HepG2 (cell line): Measurements from ENCODE around the gene NTRK2. TPM values are rescaled to one million over a fixed set of nuclear protein-coding genes. Genes with fewer than 3 reads are reported as not detected.

Experiments used
- ATAC-seq: fragments of 200-7000 bp; cut with Tn5 transposase; 3 replicates; pipeline ENCODE4 v1.9.1; 2020; ENCODE audit warnings: mild to moderate bottlenecking, moderate library complexity
- BruUV-seq: library from RNA; stranded (reverse); fragments of 400-500 nt; replicated peaks from 2 replicates; lab custom pipeline; 2021; lab: Mats Ljungman, UMichigan
- CTCF ChIA-PET: fragments of 300-600 bp; formaldehyde crosslinking; extraction: SDS; loops from one replicate; lab custom pipeline; 2021; ENCODE audit warnings: low total read pairs, inconsistent platforms, low intra/inter-chr PET ratio; lab: Yijun Ruan, JAX
- POLR2A ChIA-PET: fragments of 350-600 bp; sonication (Branson Sonifier 250); formaldehyde crosslinking; loops from one replicate; lab custom pipeline; 2020; ENCODE audit warnings: antibody characterized with exemption, inconsistent platforms; lab: Yijun Ruan, JAX
- DNase-seq: peaks from one replicate; pipeline ENCODE4 v3.0.0-alpha.2; 2015; ENCODE audit warnings: low spot score
- FAIRE-seq: peaks from 3 replicates; lab custom pipeline; 2011; peaks lifted over from hg19 to GRCh38; lab: Jason Lieb, UNC
- H2AFZ ChIP-seq: one replicate; pipeline ENCODE4 v1.6.1; 2011; ENCODE audit warnings: low read length, inconsistent platforms
- H3K27ac ChIP-seq: fragments of 300-600 bp; 3 replicates; pipeline ENCODE4 v1.8.0; 2011; ENCODE audit warnings: mixed run types, mild to moderate bottlenecking, mixed read lengths, low read length, inconsistent platforms; ENCODE audit not compliant: insufficient read depth; ENCODE audit errors: extremely low read length
- H3K27me3 ChIP-seq, 2 experiments: fragments of 200-600 bp in 1 of 2; 2 replicates in 1 of 2; 3 replicates in 1 of 2; pipeline versions ENCODE4 v1.6.0 to v1.8.0; 2011; ENCODE audit warnings: low read length in 2 of 2, mild to moderate bottlenecking in 2 of 2, moderate library complexity in 2 of 2, inconsistent platforms in 1 of 2; ENCODE audit not compliant: insufficient read depth in 2 of 2, control insufficient read depth in 1 of 2
- H3K36me3 ChIP-seq, 2 experiments: fragments of 200-600 bp in 1 of 2; replicated peaks in 1 of 2; 2 replicates in 1 of 2; 3 replicates in 1 of 2; pipeline versions ENCODE4 v1.5.1 to v1.8.0; 2011; ENCODE audit warnings: low read length in 2 of 2, inconsistent platforms in 1 of 2; ENCODE audit not compliant: insufficient read depth in 2 of 2, control insufficient read depth in 1 of 2
- H3K4me1 ChIP-seq: 2 replicates; pipeline ENCODE4 v1.5.1; 2012; ENCODE audit warnings: low read length, inconsistent platforms; ENCODE audit not compliant: insufficient read depth
- H3K4me2 ChIP-seq: 2 replicates; pipeline ENCODE4 v1.6.0; 2011; ENCODE audit warnings: low read depth, low read length, inconsistent platforms
- H3K4me3 ChIP-seq, 3 experiments: fragments of 200-600 bp in 1 of 3; sonication (generic), shearing (Covaris generic) in 1 of 3; replicated peaks in 1 of 3; 2 replicates each; pipeline ENCODE4 v1.5.1; 2011 to 2016; ENCODE audit warnings: low read length in 3 of 3, inconsistent platforms in 2 of 3, low read depth in 2 of 3, mild to moderate bottlenecking in 2 of 3, control low read depth in 1 of 3, mixed read lengths in 1 of 3; ENCODE audit not compliant: insufficient read depth in 1 of 3
- H3K79me2 ChIP-seq: one replicate; pipeline ENCODE4 v1.6.1; 2011; ENCODE audit warnings: low read length, inconsistent platforms; ENCODE audit not compliant: insufficient read depth
- H3K9ac ChIP-seq: 2 replicates; pipeline ENCODE4 v1.6.0; 2011; ENCODE audit warnings: mild to moderate bottlenecking, low read depth, low read length, inconsistent platforms; ENCODE audit not compliant: insufficient read depth
- H3K9me3 ChIP-seq: 2 replicates; pipeline ENCODE4 v1.5.1; 2012; ENCODE audit warnings: mild to moderate bottlenecking, low read length
- H4K20me1 ChIP-seq: 2 replicates; pipeline ENCODE4 v1.6.0; 2011; ENCODE audit warnings: inconsistent platforms, mild to moderate bottlenecking, low read length, moderate library complexity; ENCODE audit not compliant: insufficient read depth
- CHCHD3 ChIP-seq: sonication (generic); formaldehyde crosslinking; IDR thresholded peaks from 2 replicates; pipeline ENCODE4 v1.8.0; 2022; ENCODE audit warnings: mild to moderate bottlenecking, missing genetic modification reagents, moderate library complexity
- E2F2 ChIP-seq: sonication (generic); formaldehyde crosslinking; IDR thresholded peaks from 2 replicates; pipeline ENCODE4 v1.4.0; 2020; ENCODE audit warnings: missing genetic modification reagents, borderline replicate concordance
- IRX3 ChIP-seq: sonication (generic); formaldehyde crosslinking; IDR thresholded peaks from 2 replicates; pipeline ENCODE4 v1.8.1; 2023; ENCODE audit warnings: mild to moderate bottlenecking, low read depth, missing genetic modification reagents, borderline replicate concordance
- PTBP1 ChIP-seq: fragments of 200-400 bp; formaldehyde crosslinking; IDR thresholded peaks from 2 replicates; pipeline ENCODE4 v1.6.1; 2018; ENCODE audit warnings: low read length, low read depth; ENCODE audit not compliant: poor library complexity, severe bottlenecking
- ZFP62 ChIP-seq: sonication (generic); formaldehyde crosslinking; IDR thresholded peaks from 2 replicates; pipeline ENCODE4 v1.4.0; 2020; ENCODE audit warnings: missing genetic modification reagents
- ZMYM2 ChIP-seq: sonication (generic); formaldehyde crosslinking; IDR thresholded peaks from 2 replicates; pipeline ENCODE4 v1.8.0; 2022; ENCODE audit warnings: mild to moderate bottlenecking, missing genetic modification reagents
- ZNF280B ChIP-seq: sonication (generic); formaldehyde crosslinking; IDR thresholded peaks from 2 replicates; pipeline ENCODE4 v1.5.0; 2020; ENCODE audit warnings: missing genetic modification reagents, mild to moderate bottlenecking, borderline replicate concordance
- ZSCAN25 ChIP-seq: sonication (generic); formaldehyde crosslinking; IDR thresholded peaks from 2 replicates; pipeline ENCODE4 v1.8.0; 2022; ENCODE audit warnings: mild to moderate bottlenecking, missing genetic modification reagents
- WGBS: methylation state at CpG from one replicate; pipeline ENCODE4 v1.1.6; 2017; ENCODE audit warnings: low lambda C conversion rate; 5-methylcytosine and 5-hydroxymethylcytosine counted together
- in situ Hi-C: cut with HindIII; loops from 2 replicates; pipeline ENCODE4 v1.10.0; 2017; ENCODE audit warnings: low pct_unique_long_range_greater_than_20kb; ENCODE audit not compliant: extremely low pct_ligation_motif_present
- intact Hi-C: fragments of 100-400 bp; cut with micrococcal nuclease; formaldehyde crosslinking; loops from one replicate; pipeline ENCODE4 v1.10.0; 2022; ENCODE audit not compliant: unreplicated experiment
- polyA plus RNA-seq, 8 experiments: library from polyadenylated mRNA; depleted of rRNA in 3 of 8; stranded (reverse) in 7 of 8; unstranded in 1 of 8; fragments of >200 nt; fragmentation: Illumina TruSeq in 4 of 8; extraction: Trizol in 4 of 8; gene quantifications; 2 replicates each; pipeline versions ENCODE4 v1.2.1 to v1.2.3, GENCODE V29; 2011 to 2016; ENCODE audit warnings: low read depth in 4 of 8, missing spikeins in 1 of 8, mixed read lengths in 1 of 8; ENCODE audit not compliant: insufficient read depth in 1 of 8
- total RNA-seq, 5 experiments: library from RNA; depleted of rRNA; stranded (reverse); fragments of >200 nt; fragmentation: Illumina TruSeq; extraction: Trizol; gene quantifications; 2 replicates each; pipeline ENCODE4 v1.2.3, GENCODE V29; 2016; ENCODE audit warnings: low read depth in 1 of 5
- TF ChIP-seq, protein P1 (sequence below): sonication (generic); formaldehyde crosslinking; IDR thresholded peaks from 2 replicates; pipeline ENCODE4 v1.5.1; 2020; ENCODE audit warnings: missing genetic modification reagents, mild to moderate bottlenecking, borderline replicate concordance

Gene NTRK2
- total and polyA plus RNA-seq, 2 of the 13 experiments (the other 11 are each of a cell fraction or from before 2014, with no cell fraction given), result not detected

DNA sequence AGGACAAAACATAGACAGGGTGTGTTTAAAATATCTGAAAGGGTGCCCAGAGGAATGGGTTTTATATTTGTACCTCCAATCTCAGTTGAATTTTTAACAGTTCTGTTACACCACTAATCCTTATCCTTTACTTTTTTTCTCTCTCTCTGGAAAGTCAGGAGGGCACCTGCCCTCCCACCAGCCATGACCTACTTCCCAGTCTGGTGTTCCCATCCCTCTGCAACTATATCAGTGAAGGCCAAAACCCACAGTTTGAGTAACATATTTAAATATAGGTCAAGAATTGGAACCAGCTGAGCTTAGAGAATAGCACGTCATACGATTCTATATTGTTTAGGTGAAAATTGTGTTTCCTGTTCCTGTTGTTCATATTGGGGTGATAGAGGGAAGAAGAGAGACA, 229.8 kb downstream of the NTRK2 start (continued):
- TF ChIP-seq, protein P1, sequence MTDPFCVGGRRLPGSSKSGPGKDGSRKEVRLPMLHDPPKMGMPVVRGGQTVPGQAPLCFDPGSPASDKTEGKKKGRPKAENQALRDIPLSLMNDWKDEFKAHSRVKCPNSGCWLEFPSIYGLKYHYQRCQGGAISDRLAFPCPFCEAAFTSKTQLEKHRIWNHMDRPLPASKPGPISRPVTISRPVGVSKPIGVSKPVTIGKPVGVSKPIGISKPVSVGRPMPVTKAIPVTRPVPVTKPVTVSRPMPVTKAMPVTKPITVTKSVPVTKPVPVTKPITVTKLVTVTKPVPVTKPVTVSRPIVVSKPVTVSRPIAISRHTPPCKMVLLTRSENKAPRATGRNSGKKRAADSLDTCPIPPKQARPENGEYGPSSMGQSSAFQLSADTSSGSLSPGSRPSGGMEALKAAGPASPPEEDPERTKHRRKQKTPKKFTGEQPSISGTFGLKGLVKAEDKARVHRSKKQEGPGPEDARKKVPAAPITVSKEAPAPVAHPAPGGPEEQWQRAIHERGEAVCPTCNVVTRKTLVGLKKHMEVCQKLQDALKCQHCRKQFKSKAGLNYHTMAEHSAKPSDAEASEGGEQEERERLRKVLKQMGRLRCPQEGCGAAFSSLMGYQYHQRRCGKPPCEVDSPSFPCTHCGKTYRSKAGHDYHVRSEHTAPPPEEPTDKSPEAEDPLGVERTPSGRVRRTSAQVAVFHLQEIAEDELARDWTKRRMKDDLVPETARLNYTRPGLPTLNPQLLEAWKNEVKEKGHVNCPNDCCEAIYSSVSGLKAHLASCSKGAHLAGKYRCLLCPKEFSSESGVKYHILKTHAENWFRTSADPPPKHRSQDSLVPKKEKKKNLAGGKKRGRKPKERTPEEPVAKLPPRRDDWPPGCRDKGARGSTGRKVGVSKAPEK (CRISPR knock-in tag), result no peak
- no peak for TF ChIP-seq ZNF280B
- no peak for TF ChIP-seq ZSCAN25 (CRISPR knock-in tag)
- TF ChIP-seq PTBP1, result no peak

GRCh38 chr9:84900421-84900820, 230.9 kb downstream of the NTRK2 start:
- DNase-seq (no peak), ATAC-seq (no peak), FAIRE-seq (no peak)
- Histone ChIP-seq H3K9me3 (no peaks in the 10 kb centered on the region), H3K27me3 (no peaks in the 10 kb centered on the region; a peak in 1 of 5 replicates), H3K36me3 (no peaks in the 10 kb centered on the region), H4K20me1 (no peaks in the 10 kb centered on the region), H3K9ac (no peak overlapping the region), H3K4me2 (no peak overlapping the region), H3K27ac (no peak overlapping the region), H3K4me1 (no peaks in the 10 kb centered on the region), H2AFZ (no peak overlapping the region), H3K4me3 (no peak overlapping the region), H3K79me2 (no peaks in the 10 kb centered on the region)
- ChIA-PET CTCF (no interaction called here), POLR2A (no interaction called here)
- TF ChIP-seq IRX3 (CRISPR knock-in tag) (no peak), E2F2 (CRISPR knock-in tag) (no peak), CHCHD3 (no peak), ZFP62 (CRISPR knock-in tag) (no peak), ZMYM2 (no peak)
- 7% methylated on average over 2 of the region's 2 CpGs for WGBS
- intact Hi-C loops, result no loop called here
- in situ Hi-C loops, result no loop called here
- BruUV-seq, result no TSS peak
